ENCODE results near the gene EXOC1. TPM values are rescaled to one million over a fixed set of nuclear protein-coding genes. Genes with fewer than 3 reads are reported as not detected.

Gene EXOC1
- total and polyA plus RNA-seq, 2 experiments from 2014 or later, result 13.4 to 22.2 TPM

DNA sequence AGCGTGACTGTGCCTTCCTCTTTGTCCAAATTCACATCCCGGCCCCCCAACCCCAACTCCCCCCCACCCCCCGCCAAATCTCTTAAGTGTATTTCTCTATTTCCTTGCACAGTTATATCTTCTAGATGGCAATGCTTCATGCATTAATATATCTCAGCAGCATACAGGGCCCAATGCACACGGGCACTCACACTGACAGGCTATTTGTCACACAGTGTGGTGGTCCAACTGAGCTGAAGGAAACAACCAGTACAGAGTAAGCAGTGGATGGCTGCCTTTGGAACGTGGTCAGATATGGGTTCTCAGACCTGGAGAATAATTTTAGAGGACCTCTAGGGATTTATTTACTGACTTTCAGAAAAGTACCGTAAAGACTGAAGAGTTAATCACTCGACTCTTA is 681 bp downstream of the EXOC1 start (continued):
- TF ChIP-seq, protein P1, sequence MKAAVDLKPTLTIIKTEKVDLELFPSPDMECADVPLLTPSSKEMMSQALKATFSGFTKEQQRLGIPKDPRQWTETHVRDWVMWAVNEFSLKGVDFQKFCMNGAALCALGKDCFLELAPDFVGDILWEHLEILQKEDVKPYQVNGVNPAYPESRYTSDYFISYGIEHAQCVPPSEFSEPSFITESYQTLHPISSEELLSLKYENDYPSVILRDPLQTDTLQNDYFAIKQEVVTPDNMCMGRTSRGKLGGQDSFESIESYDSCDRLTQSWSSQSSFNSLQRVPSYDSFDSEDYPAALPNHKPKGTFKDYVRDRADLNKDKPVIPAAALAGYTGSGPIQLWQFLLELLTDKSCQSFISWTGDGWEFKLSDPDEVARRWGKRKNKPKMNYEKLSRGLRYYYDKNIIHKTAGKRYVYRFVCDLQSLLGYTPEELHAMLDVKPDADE (IDR thresholded peaks at IDR 0.05), result no peak
- no peak for TF ChIP-seq NANOG (IDR thresholded peaks at IDR 0.05; ENCODE audit: borderline replicate concordance)
- TF ChIP-seq CREB1 (CRISPR knock-in tag; IDR thresholded peaks at IDR 0.05; ENCODE audit: low read depth), result no peak
- no peak for TF ChIP-seq CTCF (conservative IDR thresholded peaks at IDR 0.05; ENCODE audit: low read depth in 2 of 2)
- no peak for TF ChIP-seq EZH2 (IDR thresholded peaks at IDR 0.05; ENCODE audit: low read depth, unreplicated experiment)
- no peak for TF ChIP-seq ZNF331 (CRISPR knock-in tag; IDR thresholded peaks at IDR 0.05; ENCODE audit: low read depth)

DNA sequence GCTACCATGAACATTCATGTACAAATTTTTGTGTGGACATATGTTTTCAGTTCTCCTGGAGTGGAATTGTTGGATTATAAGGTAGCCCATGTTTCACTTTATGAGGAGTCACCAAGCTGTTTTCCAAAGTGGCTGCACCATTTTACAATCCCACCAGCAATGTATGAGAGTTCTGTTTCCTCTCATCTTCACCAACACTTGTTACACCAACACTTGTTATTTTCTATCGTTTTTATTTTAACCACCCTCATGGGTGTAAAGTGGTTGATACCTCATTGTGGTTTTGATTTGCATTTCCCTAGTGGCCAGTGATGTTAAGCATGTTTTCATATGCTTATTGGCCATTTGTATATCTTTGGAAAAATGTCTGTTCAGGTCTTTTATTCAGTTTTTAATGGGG is 4.1 kb downstream of the EXOC1 start:
- H3K4me1 Mint-ChIP-seq, result peaks cover 3% of the 10 kb centered on the region
- Histone ChIP-seq H3K36me3 (ENCODE audit: insufficient read depth) (no peaks in the 10 kb centered on the region), H3F3A (replicated peaks; ENCODE audit: low read depth) (no peaks in the 10 kb centered on the region), H3K27me3 (ENCODE audit: insufficient read depth) (no peaks in the 10 kb centered on the region), H3K4me1 (ENCODE audit: insufficient read depth) (no peaks in the 10 kb centered on the region), H3K4me3 (no peak overlapping the region), H3K9me2 (ENCODE audit: insufficient read depth) (peaks cover 5% of the 10 kb centered on the region), H4K20me1 (replicated peaks; ENCODE audit: insufficient read depth) (no peaks in the 10 kb centered on the region), H3K79me2 (replicated peaks; ENCODE audit: insufficient read depth) (peaks cover 7% of the 10 kb centered on the region), H2AFZ (no peak overlapping the region), H3K4me2 (no peak overlapping the region), H3K27ac (ENCODE audit: low read depth) (no peak overlapping the region)
- DNase-seq (ENCODE audit: low spot score), result no peak
- no peak overlapping the region for H3K27ac Mint-ChIP-seq
- no peak for TF ChIP-seq EZH2phosphoT487 (IDR thresholded peaks at IDR 0.05; ENCODE audit: unreplicated experiment)
- no peak overlapping the region for H3K4me3 Mint-ChIP-seq
- H3K36me3 Mint-ChIP-seq (ENCODE audit: low read depth), result peaks cover 6% of the 10 kb centered on the region; the same call in 2 of the 3 replicates
- H3K9me3 Mint-ChIP-seq, result no peaks in the 10 kb centered on the region; the same call in 2 of the 3 replicates
- H3K27me3 Mint-ChIP-seq (ENCODE audit: insufficient read depth, low read depth, poor library complexity), result peaks cover 2% of the 10 kb centered on the region
- ATAC-seq, result no peak

- Mint-ChIP-seq H3K9me3 (no peaks in the 10 kb centered on the region; the same call in 2 of the 3 replicates), H3K4me3 (no peak overlapping the region), H3K36me3 (ENCODE audit: low read depth) (peaks cover 6% of the 10 kb centered on the region; the same call in 2 of the 3 replicates), H3K27ac (no peak overlapping the region), H3K4me1 (peaks cover 3% of the 10 kb centered on the region), H3K27me3 (ENCODE audit: insufficient read depth, low read depth, poor library complexity) (no peaks in the 10 kb centered on the region)
- H3K9me2 ChIP-seq (ENCODE audit: insufficient read depth), result no peaks in the 10 kb centered on the region
- no peak overlapping the region for H3K4me2 ChIP-seq
- ATAC-seq, result no peak
- H3K27ac ChIP-seq (ENCODE audit: low read depth), result no peak overlapping the region
- H4K20me1 ChIP-seq (replicated peaks; ENCODE audit: insufficient read depth), result no peaks in the 10 kb centered on the region
- H2AFZ ChIP-seq, result no peak overlapping the region
- DNase-seq (ENCODE audit: low spot score), result no peak
- no peak overlapping the region for H3K4me3 ChIP-seq
- no peaks in the 10 kb centered on the region for H3K36me3 ChIP-seq (ENCODE audit: insufficient read depth)
- H3K27me3 ChIP-seq (ENCODE audit: insufficient read depth), result no peaks in the 10 kb centered on the region
- no peaks in the 10 kb centered on the region for H3F3A ChIP-seq (replicated peaks; ENCODE audit: low read depth)
- no peaks in the 10 kb centered on the region for H3K4me1 ChIP-seq (ENCODE audit: insufficient read depth)
- H3K79me2 ChIP-seq (replicated peaks; ENCODE audit: insufficient read depth), result peaks cover 3% of the 10 kb centered on the region
- TF ChIP-seq, protein P1 (IDR thresholded peaks at IDR 0.05), result no peak
- TF ChIP-seq EZH2phosphoT487 (IDR thresholded peaks at IDR 0.05; ENCODE audit: unreplicated experiment), result no peak
- no peak for TF ChIP-seq CTCF (conservative IDR thresholded peaks at IDR 0.05; ENCODE audit: low read depth in 2 of 2)
- no peak for TF ChIP-seq ZNF114 (CRISPR knock-in tag; IDR thresholded peaks at IDR 0.05)
These were observed 6.3 kb downstream of the EXOC1 start for GRCh38 chr4:55859711-55860110.
